ENCODE results near the gene TBC1D16.

TBC1D16 gene

DNA sequence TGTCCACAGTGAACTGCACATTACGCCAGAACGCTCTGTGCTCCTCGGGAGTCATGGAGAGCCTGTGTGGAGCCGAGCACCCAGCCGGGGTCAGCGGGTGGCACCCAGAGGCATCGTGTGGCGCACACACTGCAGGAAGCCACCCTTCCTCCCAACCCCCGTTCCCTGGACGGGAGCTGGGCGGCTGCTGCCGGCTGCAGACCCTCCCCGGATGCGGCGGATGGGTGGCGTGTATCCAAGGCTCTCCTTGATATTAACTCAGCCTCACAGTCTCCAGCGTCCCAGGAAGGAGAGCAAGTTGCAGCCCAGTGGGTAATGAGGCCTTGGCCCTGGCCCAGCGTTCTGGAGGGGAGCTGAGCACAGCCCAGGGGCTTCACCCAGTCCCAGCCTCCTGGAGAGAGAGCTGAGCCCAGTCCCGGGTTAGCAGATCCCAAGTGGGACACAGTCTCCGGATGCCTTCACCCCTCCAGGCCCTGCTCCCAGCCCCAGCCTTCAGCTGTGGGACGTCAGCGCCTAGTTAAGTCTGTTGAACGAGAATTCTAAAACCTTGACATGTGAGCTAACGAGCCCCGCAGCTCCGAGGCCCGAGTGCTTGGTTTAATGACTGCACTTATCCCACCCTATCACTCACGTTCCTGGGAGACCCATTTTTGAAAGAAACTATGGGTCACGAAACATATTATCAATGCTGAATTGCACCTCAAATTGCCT lies 86.6 kb downstream of the TBC1D16 start:
- DNase-seq = no peak

DNA sequence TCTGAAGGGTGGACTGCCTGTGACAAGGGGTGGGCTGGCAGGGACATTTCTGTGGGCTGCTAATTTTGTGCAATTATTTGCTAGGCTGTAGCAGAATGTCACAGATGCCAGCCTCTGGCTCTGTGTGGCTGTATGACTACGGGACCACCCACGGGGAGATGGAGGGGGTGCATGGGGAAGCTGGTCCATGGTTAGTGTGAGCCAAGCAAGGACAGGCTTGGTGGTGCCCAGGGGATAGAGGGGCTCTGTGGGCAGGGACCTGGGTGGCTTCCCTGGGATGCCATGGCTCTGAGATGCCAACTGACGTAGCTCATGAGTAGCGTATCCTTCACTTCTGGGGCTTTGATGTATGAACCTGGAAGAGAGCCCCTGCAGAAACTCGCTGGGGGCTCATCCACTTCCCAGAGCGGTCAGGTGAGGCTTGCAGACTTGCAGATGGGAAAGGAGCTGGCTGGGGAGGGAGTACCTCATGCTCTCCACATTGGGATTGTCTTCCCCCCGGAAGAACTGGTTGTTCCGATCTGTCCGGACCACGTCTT lies 87.2 kb downstream of the TBC1D16 start:
- DNase-seq = no peak

DNA sequence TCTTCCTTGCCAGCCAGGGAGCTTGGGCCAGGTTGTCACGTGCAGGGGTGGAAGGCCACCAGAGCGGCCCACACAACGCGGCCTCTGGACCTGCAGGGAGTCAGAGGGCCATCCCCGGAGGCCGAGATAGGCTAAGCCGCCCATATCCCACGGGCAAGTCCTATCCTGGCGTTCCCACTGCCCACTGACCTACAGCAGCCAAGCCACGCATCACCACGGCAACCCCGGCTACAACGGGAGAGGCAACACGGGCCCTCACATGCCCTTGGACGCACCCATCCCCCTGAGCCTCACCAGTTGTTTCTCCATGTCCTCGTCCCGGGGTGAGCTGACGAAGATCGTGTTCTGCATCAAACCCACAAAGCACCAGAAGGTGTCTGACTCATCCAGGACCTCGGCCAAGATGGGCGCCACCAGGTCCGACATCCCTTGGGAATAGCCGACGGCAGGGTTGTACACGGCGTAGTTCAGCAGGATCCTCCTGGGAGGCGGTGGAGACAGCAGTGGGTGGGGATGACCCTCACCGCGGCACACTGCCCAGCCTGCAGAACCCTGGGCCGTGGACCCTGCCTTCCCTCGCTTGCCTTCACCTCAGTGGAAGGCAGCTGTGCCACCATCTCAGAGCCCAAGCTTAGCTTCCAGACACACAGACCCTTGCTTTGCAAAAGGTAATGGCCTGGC lies 88.2 kb downstream of the TBC1D16 start:
- DNase-seq = no peak

DNA sequence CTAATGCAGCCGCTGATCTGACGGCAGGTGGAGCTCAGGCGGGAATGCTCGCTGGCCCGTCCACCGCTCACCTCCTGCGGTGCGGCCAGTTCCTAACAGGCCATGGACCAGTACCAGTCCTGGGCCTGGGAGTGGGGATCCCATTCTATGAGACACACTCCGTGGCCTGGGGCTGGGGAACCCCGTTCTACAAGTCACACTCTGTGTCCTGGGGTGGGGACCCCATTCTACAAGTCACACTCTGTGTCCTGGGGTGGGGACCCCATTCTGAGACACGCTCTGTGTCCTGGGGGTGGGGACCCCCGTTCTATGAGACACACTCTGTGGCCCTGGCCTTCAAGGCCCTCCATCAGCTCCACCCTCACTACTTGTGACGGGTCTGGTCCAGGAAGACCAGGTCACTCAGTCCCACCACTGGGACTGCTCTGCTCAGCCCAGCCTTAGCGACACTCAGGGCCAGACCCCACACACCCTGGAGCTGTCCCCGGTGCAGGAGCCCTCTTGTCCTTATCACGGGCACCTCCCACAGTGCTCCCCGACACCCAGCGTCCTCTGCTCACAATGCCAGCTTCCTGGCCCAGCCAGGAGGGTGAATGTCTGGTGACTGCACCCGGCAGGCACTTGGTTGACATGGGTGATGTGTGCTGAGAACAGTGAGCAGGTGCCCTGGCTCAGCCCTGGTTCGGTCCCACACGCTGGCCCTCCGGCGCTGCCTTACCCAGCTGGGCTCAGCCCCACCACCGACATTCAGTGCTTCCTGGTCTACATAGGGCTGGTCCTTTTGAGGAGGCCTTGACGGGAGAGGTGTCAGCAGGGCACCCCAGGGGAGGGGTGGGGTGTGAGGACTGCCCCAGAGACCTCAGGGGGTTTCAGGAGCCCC lies 89.1 kb downstream of the TBC1D16 start:
- DNase-seq = no peak

DNA sequence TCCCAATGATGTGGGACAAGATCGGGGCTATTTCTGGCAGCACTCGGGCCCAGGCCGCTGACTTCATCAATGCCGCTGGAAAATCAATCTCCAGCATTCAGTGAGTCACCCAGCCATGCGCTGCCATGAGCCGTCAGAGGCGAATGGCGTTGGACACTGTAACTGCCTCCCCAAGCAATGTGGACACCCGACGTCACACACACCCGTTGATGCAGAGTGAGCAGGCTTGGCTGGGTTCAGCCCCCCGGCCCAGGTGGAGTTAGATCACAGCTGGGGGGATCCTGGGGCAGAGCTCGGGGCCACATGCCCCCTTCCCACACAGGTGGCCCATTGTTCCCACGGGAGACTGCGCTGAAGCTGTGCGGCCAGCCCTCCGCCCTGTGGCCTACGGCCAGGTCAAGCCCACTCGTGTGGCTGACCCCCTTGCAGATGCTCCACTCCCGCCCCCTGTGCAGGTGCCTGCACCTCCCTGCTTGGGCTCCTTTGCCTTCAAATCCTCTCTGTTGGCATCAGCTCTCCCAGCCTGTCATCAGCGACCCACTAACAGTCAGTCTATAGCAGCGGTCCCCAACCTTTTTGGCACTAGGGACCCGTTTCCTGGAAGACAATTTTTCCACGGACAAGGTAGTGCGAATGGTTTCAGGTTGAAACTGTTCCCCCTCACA lies 89.9 kb downstream of the TBC1D16 start:
- no peak for DNase-seq

DNA sequence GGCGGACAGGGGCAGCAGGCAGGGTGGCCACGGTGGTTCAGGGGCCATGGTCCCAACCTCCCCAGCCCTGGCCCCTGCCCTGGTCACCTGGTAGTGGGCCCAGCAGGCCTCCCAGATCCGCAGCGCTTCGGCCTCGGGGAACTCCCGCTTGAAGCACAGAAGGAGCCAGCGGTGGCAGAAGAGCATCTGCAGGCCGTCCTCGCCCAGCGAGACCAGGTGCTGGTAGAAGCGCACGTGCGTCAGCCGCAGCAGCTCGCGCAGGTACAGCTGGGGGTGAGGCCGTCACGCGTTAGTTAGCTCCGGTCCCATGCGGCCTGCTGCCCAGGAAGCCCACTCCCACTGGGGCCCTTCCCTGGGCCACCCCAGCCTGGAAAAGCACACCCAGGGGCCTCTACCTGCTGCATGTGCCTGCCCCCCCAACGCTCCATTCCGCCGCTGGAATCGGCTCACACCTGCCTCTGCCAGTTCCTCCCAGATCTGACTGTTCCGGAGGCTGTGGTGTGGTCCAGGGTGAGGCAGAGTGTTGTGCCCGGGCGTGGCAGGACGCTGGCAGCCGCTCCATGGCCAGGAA lies 90.8 kb downstream of the TBC1D16 start:
- DNase-seq = no peak

DNA sequence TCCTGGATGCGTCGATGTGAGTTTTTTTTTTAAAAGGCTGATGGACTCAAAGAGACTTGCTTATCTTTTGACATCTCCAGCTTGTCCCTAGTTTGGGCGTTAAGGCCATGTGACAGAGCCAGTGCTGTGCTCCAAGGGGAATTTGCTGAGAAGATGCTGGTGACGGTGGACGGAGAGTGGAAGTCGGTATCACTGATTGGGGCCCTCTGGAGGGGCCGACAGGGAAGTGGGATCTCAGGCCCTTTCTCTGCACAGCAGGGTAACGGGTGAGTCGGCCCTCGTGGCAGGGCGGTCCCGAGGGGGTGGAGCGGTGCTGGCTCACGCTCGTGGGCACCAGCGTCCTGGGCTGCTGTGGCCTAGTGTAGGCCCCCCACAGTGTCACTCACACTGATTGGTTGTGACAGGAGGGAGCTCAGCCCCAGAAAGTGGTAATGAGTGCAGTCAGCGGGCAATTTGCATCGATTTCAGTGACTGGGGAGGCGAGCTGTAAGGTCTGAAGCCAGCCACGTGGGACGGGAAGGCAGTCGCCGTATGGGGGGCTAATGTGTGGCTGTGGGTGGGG lies 91.3 kb downstream of the TBC1D16 start:
- DNase-seq = no peak

DNA sequence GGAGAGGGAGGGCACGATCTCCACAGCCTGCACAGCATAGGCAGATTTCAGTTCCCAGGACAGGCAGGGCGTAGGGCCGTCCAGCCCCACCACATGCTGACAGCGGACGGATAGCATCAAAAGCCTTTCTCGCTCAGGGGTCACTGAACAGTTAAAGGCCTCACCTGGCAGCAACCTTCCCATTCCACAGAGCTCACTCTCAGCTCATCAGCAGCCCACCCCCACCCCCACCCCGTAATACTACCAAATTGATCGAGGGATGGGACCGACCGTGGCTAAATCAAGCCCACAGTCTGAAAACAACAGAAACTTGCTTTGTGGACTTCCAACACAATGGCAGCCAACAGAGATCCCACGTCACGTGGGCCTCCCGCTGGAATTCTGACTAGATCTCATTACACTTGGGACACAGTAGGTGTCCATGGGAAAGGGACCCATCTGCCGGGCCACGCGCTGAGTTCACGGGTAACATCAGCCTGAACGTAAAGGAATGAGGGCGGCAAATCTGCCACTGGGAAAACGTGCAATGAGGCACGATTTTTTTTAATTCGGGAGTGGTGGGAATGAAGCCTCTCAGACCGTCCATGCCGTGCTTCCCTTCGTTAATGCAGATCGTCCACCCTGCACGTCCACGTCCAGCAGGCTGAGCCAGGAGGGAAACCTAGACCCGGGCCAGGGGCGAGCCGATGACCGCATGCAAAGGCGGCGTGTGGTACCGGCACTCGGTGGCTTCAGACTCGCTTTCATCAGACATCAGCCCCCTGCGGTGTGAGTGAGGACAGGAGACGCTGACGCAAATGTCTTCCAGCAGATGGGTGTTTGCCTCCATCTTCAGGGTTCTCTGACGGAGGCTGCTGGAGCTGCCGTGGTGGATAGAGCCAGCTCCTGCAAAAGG lies 92.1 kb downstream of the TBC1D16 start:
- no peak for DNase-seq

DNA sequence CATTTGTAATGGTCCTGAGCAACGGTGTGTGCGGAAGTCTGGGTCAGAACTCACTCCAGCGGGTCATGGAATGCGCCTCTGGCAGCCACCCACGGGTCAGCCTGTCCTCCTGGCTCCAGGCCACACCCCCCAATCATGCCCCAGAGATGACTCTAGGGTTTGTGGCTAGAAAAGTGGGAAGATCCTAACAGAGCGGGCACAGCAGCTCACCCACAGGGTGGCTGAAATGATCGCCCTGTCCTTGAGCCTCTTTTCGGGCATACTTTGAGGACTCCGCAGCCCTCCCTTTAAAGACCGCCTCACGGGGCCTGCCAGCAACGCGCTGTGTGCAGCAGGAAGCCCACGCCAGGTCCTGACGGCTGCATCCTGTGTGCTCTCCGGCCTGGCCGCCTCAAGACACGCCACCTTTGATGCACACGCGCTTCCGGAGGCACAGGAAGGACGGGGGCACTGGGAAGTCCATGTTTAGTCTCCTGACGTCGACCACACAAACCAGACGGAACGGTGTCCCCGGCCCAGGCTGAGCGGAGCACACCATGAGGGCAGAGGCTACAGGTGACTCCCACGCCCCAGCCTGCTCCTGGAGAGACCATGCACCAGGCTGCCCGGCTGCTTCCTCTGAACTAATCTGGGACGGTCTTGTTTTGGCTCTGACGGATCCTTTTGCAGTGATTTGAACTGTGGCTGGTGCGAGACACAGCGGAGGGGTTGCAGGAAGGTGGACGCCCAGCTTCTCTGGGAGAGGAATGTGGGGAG lies 92.9 kb downstream of the TBC1D16 start:
- peak; percentile 29 to 39 for DNase-seq

DNA sequence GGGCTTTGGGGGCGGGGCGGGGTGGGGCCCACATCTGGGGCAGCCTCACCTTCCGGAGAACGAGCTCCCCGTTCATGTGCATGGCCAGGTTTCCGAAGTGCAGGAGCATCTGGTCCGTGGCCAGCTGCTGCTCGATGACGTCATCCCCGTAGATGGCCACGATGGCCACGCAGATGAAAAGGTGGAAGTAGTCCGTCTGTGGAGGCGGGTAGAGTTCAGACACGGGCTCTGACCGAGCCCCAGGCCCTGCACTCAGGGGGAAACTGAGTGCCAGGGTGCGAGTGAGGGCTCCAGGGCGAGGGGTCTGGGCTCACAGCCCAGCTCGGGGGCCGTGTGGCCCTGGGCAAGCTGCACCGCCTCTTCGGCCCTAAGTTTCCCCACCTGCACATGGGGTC lies 93.7 kb downstream of the TBC1D16 start:
- DNase-seq = no peak

DNA sequence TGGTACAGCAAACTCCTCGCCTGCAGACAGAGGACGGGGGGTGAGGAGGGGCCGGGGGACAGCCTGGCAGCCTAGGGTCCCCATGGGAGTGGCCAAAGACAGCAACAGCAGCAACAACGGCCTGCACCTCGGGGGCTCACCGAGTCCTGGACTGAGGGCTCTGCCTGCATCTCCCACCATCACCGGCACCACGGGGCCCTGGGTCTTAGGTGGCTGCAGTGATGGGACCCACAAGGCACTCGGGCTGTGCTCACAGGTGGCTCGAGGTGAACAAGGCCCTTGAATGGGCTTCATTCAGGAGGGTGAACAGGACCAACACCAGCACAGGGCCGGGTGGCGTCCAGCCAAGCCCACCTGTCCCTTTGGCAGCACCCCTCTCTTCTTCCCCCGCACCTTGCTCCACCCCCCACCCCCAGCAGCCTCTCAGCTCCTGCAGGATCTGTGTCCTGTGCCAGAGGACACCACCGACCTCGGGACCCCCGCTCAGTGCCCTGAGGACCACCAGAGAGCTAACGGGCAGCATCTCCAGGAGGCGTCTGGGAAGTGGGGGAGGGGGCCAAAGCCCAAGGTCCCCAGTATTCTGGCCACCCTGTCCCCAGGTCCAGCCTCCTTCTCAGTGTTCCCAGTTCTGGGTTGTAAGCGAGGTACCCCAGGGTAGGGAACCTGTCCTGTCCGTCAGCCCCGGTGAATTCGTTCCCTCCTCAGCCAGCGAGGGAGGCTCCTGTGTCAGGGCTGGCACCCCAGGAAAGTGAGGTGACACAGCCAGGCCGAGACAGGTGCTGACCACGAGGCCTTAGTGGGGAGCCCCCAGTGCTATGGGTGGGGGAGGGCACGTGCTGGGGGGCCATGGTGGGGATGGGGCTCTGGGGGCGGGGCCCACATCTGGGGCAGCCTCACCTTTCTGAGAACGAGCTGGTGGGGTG lies 94.3 kb downstream of the TBC1D16 start:
- DNase-seq = no peak

DNA sequence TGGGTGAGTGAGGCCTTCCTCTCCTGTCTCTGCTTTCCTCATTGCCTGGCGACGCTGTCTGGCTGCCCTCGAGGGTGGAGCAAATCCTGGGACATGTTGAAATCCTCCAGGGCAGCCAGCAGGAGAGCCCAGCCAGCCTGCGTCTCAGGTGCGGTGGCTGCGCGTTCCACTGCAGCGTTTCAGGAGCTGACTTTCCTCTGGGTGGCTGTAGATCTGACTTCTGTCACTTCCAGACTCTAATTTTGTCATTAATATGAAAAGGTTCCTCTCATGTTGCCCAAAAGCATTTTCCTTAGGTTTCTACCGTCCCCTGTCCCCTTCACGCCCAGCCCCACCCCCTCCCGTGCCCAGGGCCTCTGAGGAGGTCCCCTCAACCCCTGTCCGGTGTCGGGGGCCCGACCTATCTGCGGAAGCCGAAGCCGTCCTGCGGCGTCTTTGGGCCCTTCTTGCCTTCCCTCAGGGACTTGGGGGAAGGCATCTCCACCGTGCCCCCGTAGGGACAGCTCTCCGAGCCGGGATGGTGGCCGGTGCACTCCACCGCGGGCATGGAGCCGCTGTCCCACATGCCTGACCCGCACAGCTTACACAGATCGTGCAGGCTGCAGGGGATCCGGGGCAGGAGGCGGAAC lies 95.1 kb downstream of the TBC1D16 start:
- DNase-seq = no peak

DNA sequence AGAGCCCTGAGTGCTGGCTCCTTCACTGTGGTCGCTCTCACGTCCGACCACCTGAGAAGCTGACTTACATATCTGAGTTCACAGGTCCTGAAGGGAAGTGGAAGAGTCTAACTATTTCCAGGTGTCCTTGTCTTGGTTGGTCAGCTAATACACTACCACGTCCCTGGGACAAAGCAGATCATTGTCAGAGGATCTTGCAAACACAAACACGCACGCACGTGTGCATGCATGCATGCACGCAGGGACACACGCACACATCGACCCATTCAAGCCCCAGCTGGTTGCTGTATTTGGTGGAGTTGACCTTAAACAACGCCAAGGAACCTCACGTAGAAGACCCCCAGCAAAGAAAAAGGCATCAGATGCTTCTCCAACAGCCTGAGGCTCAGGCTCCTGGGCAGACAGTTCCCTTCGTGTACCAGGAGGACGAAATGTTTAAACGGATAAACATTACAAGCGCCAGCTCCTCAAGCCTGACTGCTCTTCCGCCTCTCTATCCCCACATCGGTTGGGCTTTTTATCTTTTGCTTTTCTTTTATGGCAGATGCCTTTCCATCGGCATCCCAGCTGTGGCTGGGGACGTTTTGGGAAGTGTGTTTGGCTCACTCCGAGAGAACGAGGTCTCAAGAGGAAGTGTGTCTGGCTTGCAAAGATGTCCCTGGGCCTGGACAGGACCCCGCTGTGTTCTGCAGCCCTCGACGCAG lies 95.8 kb downstream of the TBC1D16 start:
- no peak for DNase-seq

DNA sequence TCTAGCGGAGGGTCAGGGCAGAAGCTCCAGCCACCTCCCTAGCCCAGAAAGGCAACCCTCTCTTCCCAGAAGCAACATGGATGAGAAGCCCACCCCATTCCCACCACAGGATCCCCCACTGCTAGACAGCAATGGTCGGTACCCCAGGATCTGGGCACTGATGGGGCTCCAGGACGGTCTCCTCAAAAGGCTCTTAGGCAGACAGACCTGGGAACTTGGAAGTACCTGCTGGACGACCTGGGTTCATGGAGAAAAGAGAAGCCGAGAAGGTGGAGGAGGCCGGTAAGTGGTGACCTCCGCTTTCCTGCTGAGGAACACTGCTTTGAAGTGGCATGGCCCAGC lies 96.6 kb downstream of the TBC1D16 start:
- DNase-seq = no peak

DNA sequence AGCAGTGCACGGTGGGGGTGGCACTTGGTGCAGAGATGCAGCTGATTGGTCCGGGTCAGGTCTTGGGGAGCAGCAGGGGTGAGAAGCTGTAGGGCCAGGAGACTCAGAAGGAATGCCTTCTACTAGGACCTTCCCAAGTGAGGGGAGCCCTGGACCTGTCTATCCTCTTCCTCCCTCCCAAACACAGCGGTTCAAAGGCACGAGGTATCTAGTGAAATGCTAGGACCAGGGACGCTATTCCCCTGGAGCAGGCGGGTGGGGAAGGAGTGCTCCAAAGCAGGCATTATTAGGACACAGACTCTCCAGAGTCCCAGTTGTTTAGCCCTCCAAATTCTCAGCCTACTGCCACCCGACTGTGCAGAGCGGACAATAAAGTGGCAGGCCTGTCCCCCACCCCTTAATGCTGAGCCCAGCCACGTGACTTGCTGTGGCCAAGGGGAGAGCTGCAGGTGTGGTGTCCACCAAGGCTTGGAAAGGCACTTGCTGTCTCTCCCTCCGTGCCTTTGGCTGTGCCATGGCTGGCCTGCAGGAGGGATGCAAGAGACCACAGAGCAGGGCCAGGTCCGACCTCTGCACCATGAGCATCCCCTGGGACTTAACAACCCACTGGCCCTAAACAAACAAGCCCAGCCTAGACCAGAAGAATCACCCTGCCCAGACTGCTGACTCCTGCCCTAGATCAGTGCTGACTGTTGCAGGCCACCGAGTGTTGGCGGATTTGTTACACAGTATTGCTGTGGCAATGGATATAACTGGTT lies 97.2 kb downstream of the TBC1D16 start:
- no peak for DNase-seq

DNA sequence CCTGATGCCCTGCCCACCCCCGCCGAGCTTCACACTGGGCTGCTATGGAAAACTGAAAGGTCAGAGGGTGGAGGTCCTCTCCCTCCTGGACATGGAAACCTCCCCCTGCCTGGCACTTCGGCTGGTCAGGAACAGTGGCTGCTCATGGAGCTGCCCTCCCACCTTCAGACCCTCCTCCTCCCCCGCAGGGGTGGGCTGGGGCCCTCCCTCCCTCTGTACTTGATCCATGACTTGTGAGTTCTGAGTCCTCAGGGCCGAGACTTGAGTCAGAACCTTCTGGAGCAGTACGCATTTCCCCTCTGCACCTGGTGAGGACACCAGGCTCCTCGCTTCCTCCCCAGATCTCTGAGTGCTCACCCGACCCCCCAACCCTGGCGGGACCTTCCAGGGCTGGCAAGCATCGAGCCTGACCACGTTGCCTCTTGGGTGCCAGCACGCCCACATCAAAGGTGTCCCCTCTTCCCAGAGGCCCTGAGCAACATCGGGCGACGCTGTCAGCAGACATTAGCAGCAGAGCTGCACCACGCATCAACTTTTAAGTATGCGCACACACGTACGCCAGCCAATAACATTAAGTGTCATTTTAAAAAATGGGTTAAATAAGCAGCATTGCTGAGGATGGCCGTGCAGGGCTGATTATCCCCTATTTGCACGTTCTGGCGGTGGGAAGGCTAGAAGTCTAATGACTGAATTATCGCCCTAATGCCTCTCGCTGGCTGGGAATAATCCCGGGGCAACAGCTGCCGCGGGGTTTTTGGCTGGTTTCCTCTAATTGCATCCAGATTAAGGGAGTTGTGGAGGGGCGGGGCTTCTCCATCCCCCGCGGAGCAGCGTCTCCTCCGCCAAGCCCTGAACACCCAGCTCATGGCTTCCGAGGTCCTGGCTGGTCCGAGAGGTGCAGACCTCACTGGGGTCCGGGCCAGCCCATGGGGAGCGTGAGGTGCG lies 98.0 kb downstream of the TBC1D16 start:
- no peak for DNase-seq

Data from activated T-cell treated with anti-CD3 and anti-CD28 coated beads, Interleukin-2, amount 50 U/mL, for 48 hours (primary cell).